HEK293 (cell line): ENCODE results near the gene TAS1R2.

Source experiments
- CTCF ChIA-PET: fragments of 350-600 bp; formaldehyde crosslinking; extraction: SDS; loops from one replicate; lab custom pipeline; 2021; ENCODE audit warnings: antibody characterized with exemption; lab: Yijun Ruan, JAX
- POLR2A ChIA-PET: fragments of 300-600 bp; formaldehyde crosslinking; extraction: SDS; loops from one replicate; lab custom pipeline; 2020; ENCODE audit warnings: antibody characterized with exemption, inconsistent platforms; lab: Yijun Ruan, JAX
- H3K27ac ChIP-seq: fragments of 200-500 bp; sonication (Bioruptor generic); 2 replicates; pipeline ENCODE4 v1.5.1; 2014; ENCODE audit warnings: low read depth, low read length, control low read depth, inconsistent platforms; ENCODE audit errors: extremely low read depth
- H3K36me3 ChIP-seq, 2 experiments: fragments of 200-500 bp in 1 of 2; sonication (Bioruptor generic) in 1 of 2; 1 replicate in 1 of 2; 2 replicates in 1 of 2; pipeline ENCODE4 v1.5.1; 2014 to 2017; ENCODE audit warnings: inconsistent platforms in 2 of 2, low read length in 2 of 2; ENCODE audit not compliant: control insufficient read depth in 2 of 2, insufficient read depth in 1 of 2
- H3K4me1 ChIP-seq: fragments of 200-500 bp; sonication (Bioruptor generic); 2 replicates; pipeline ENCODE4 v1.5.1; 2014; ENCODE audit warnings: mild to moderate bottlenecking, low read length, inconsistent platforms; ENCODE audit not compliant: control insufficient read depth, insufficient read depth
- H3K4me3 ChIP-seq: 2 replicates; pipeline ENCODE4 v1.5.1; 2011; ENCODE audit warnings: low read depth, mild to moderate bottlenecking, control low read depth, low read length, moderate library complexity
- H3K9me3 ChIP-seq: fragments of 200-500 bp; sonication (Bioruptor generic); 2 replicates; pipeline ENCODE4 v1.5.1; 2014; ENCODE audit warnings: low read depth, low read length, inconsistent platforms; ENCODE audit not compliant: control insufficient read depth, insufficient read depth
- BCL11B ChIP-seq: fragments of 450-650 bp; formaldehyde crosslinking; IDR thresholded peaks from 2 replicates; pipeline ENCODE4 v1.5.1; 2016; ENCODE audit warnings: low read depth, missing biosample characterization, missing genetic modification characterization
- GLI2 ChIP-seq: fragments of 450-650 bp; formaldehyde crosslinking; IDR thresholded peaks from 2 replicates; pipeline ENCODE4; 2017; ENCODE audit warnings: missing biosample characterization, missing genetic modification characterization, low read depth, borderline replicate concordance
- GLIS1 ChIP-seq: fragments of 450-650 bp; formaldehyde crosslinking; IDR thresholded peaks from 2 replicates; pipeline ENCODE4 v1.5.1; 2016; ENCODE audit warnings: missing biosample characterization, missing genetic modification characterization
- HOXC10 ChIP-seq: sonication (generic); formaldehyde crosslinking; IDR thresholded peaks from 2 replicates; pipeline ENCODE4 v1.8.1; 2023; ENCODE audit warnings: mild to moderate bottlenecking, missing genetic modification reagents
- OSR2 ChIP-seq: fragments of 450-650 bp; formaldehyde crosslinking; IDR thresholded peaks from 2 replicates; pipeline ENCODE4 v1.5.1; 2016; ENCODE audit warnings: missing biosample characterization, missing genetic modification characterization
- SCRT1 ChIP-seq: fragments of 450-650 bp; formaldehyde crosslinking; IDR thresholded peaks from 2 replicates; pipeline ENCODE4 v1.5.1; 2016; ENCODE audit warnings: missing biosample characterization, missing genetic modification characterization, borderline replicate concordance
- SCRT2 ChIP-seq: fragments of 450-650 bp; formaldehyde crosslinking; IDR thresholded peaks from 2 replicates; pipeline ENCODE4 v1.5.1; 2016; ENCODE audit warnings: missing biosample characterization, missing genetic modification characterization
- YY2 ChIP-seq: fragments of 450-650 bp; formaldehyde crosslinking; IDR thresholded peaks from 2 replicates; pipeline ENCODE4 v1.5.1; 2016; ENCODE audit warnings: missing biosample characterization, missing genetic modification characterization
- ZBTB1 ChIP-seq: fragments of 450-650 bp; formaldehyde crosslinking; IDR thresholded peaks from 2 replicates; pipeline ENCODE4 v1.5.1; 2016; ENCODE audit warnings: missing biosample characterization, missing genetic modification characterization
- ZBTB7A ChIP-seq: fragments of 450-650 bp; formaldehyde crosslinking; IDR thresholded peaks from 2 replicates; pipeline ENCODE4 v1.5.1; 2016; ENCODE audit warnings: low read depth, missing biosample characterization, missing genetic modification characterization
- ZIC2 ChIP-seq: fragments of 450-650 bp; formaldehyde crosslinking; IDR thresholded peaks from 2 replicates; pipeline ENCODE4 v1.5.1; 2016; ENCODE audit warnings: missing biosample characterization, missing genetic modification characterization
- ZNF112 ChIP-seq: fragments of 450-650 bp; formaldehyde crosslinking; IDR thresholded peaks from 2 replicates; pipeline ENCODE4 v1.5.0; 2017; ENCODE audit warnings: missing biosample characterization, missing genetic modification characterization
- ZNF133 ChIP-seq: fragments of 450-650 bp; formaldehyde crosslinking; IDR thresholded peaks from 2 replicates; pipeline ENCODE4 v1.5.1; 2016; ENCODE audit warnings: missing biosample characterization, missing genetic modification characterization
- ZNF138 ChIP-seq: fragments of 450-650 bp; formaldehyde crosslinking; IDR thresholded peaks from 2 replicates; pipeline ENCODE4 v1.5.1; 2016; ENCODE audit warnings: missing biosample characterization, missing genetic modification characterization, borderline replicate concordance
- ZNF146 ChIP-seq: fragments of 450-650 bp; formaldehyde crosslinking; IDR thresholded peaks from 2 replicates; pipeline ENCODE4 v1.5.1; 2016; ENCODE audit warnings: missing biosample characterization, missing genetic modification characterization
- ZNF16 ChIP-seq: fragments of 450-650 bp; formaldehyde crosslinking; IDR thresholded peaks from 2 replicates; pipeline ENCODE4 v1.5.1; 2016; ENCODE audit warnings: low read depth, missing biosample characterization, missing genetic modification characterization
- ZNF341 ChIP-seq: fragments of 450-650 bp; formaldehyde crosslinking; IDR thresholded peaks from 2 replicates; pipeline ENCODE4; 2016; ENCODE audit warnings: low read depth, missing biosample characterization, missing genetic modification characterization
- ZNF394 ChIP-seq: fragments of 450-650 bp; formaldehyde crosslinking; IDR thresholded peaks from 2 replicates; pipeline ENCODE4 v1.5.1; 2016; ENCODE audit warnings: missing biosample characterization, missing genetic modification characterization, mild to moderate bottlenecking, moderate library complexity, borderline replicate concordance
- ZNF514 ChIP-seq: fragments of 450-650 bp; formaldehyde crosslinking; IDR thresholded peaks from 2 replicates; pipeline ENCODE4 v1.5.1; 2016; ENCODE audit warnings: missing biosample characterization, missing genetic modification characterization
- ZNF610 ChIP-seq: fragments of 450-650 bp; formaldehyde crosslinking; IDR thresholded peaks from 2 replicates; pipeline ENCODE4 v1.5.1; 2016; ENCODE audit warnings: missing biosample characterization, missing genetic modification characterization, borderline replicate concordance
- ZNF660 ChIP-seq: fragments of 450-650 bp; IDR thresholded peaks from 2 replicates; pipeline ENCODE4 v1.5.1; 2018; ENCODE audit warnings: missing biosample characterization, mild to moderate bottlenecking, missing genetic modification characterization
- TF ChIP-seq, protein P1 (sequence below): fragments of 450-650 bp; formaldehyde crosslinking; IDR thresholded peaks from 2 replicates; pipeline ENCODE4 v1.5.1; 2016; ENCODE audit warnings: missing biosample characterization, missing genetic modification characterization
- TF ChIP-seq, protein P2 (sequence below): fragments of 450-650 bp; IDR thresholded peaks from 2 replicates; pipeline ENCODE4 v1.5.1; 2018; ENCODE audit warnings: missing biosample characterization, mild to moderate bottlenecking, missing genetic modification characterization
- TF ChIP-seq, protein P3 (sequence below): fragments of 450-650 bp; formaldehyde crosslinking; IDR thresholded peaks from 2 replicates; pipeline ENCODE4 v1.5.1; 2016; ENCODE audit warnings: missing biosample characterization, missing genetic modification characterization
- TF ChIP-seq, protein P4 (sequence below): fragments of 450-650 bp; formaldehyde crosslinking; IDR thresholded peaks from 2 replicates; pipeline ENCODE4 v1.5.1; 2016; ENCODE audit warnings: missing biosample characterization, missing genetic modification characterization

Gene TAS1R2

DNA sequence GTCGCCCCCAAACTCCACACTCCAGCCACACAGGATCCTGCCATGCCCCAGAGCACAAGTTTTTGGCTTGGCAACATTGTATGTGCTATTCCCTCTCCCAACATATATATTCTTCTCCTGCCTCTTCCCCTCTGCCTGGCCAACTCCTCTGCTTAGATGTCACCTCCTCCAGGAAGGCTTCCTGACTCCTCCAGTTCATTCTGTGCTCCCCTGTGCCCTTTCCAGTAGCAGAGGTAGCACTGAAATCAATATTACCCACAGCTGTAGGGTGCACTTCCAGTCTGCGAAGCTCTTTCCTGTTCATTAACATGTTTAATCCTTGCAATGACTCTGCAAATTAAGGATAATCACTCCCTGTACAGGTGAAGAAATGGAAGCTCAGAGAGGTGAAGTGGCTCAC is 21.7 kb upstream of the TAS1R2 start (continued):
- TF ChIP-seq HOXC10 (CRISPR knock-in tag) (no peak), GLI2 (no peak), ZNF146 (tag by site-specific recombination) (no peak), ZNF514 (tag by site-specific recombination) (no peak), ZBTB7A (tag by site-specific recombination) (no peak), ZNF112 (no peak)
- TF ChIP-seq, protein P1, sequence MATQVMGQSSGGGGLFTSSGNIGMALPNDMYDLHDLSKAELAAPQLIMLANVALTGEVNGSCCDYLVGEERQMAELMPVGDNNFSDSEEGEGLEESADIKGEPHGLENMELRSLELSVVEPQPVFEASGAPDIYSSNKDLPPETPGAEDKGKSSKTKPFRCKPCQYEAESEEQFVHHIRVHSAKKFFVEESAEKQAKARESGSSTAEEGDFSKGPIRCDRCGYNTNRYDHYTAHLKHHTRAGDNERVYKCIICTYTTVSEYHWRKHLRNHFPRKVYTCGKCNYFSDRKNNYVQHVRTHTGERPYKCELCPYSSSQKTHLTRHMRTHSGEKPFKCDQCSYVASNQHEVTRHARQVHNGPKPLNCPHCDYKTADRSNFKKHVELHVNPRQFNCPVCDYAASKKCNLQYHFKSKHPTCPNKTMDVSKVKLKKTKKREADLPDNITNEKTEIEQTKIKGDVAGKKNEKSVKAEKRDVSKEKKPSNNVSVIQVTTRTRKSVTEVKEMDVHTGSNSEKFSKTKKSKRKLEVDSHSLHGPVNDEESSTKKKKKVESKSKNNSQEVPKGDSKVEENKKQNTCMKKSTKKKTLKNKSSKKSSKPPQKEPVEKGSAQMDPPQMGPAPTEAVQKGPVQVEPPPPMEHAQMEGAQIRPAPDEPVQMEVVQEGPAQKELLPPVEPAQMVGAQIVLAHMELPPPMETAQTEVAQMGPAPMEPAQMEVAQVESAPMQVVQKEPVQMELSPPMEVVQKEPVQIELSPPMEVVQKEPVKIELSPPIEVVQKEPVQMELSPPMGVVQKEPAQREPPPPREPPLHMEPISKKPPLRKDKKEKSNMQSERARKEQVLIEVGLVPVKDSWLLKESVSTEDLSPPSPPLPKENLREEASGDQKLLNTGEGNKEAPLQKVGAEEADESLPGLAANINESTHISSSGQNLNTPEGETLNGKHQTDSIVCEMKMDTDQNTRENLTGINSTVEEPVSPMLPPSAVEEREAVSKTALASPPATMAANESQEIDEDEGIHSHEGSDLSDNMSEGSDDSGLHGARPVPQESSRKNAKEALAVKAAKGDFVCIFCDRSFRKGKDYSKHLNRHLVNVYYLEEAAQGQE (tag by site-specific recombination), result no peak

DNA sequence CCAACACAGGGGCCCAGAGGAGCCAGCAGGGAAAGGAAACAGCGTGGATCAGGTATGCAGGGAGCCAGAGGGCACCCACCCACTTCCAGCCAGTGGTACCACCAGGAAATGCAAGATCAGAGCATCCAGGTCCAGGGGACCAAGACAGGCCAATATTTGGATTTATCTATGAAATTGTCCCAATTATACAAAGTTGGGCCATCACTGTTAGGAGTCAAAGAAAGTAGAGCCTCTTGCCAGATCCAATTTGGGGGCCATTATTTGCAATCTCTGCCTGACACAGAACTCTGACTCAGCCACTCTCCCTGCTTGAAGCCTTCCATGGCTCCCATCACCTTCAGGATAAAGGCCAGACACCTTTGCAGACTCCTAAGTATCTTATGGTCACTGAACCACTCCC is 21.1 kb upstream of the TAS1R2 start:
- peaks cover 0 to 7% of the 10 kb centered on the region in 2 experiments; a peak in 1 of 3 replicates for H3K36me3 ChIP-seq
- CTCF ChIA-PET, result interaction anchor here (0.6 to 1.3 kb wide), 3 partner anchors 23 to 283 kb away, joined by 3 read pairs; no protein-coding TSS in a partner anchor
- TF ChIP-seq, protein P2, sequence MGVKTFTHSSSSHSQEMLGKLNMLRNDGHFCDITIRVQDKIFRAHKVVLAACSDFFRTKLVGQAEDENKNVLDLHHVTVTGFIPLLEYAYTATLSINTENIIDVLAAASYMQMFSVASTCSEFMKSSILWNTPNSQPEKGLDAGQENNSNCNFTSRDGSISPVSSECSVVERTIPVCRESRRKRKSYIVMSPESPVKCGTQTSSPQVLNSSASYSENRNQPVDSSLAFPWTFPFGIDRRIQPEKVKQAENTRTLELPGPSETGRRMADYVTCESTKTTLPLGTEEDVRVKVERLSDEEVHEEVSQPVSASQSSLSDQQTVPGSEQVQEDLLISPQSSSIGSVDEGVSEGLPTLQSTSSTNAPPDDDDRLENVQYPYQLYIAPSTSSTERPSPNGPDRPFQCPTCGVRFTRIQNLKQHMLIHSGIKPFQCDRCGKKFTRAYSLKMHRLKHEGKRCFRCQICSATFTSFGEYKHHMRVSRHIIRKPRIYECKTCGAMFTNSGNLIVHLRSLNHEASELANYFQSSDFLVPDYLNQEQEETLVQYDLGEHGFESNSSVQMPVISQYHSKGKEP (tag by site-specific recombination), result no peak
- TF ChIP-seq YY2 (tag by site-specific recombination) (no peak), ZNF133 (tag by site-specific recombination) (peak; percentile 92), ZIC2 (tag by site-specific recombination) (no peak), ZNF16 (tag by site-specific recombination) (peak; percentile 69), ZNF341 (tag by site-specific recombination) (no peak)
- TF ChIP-seq, protein P3, sequence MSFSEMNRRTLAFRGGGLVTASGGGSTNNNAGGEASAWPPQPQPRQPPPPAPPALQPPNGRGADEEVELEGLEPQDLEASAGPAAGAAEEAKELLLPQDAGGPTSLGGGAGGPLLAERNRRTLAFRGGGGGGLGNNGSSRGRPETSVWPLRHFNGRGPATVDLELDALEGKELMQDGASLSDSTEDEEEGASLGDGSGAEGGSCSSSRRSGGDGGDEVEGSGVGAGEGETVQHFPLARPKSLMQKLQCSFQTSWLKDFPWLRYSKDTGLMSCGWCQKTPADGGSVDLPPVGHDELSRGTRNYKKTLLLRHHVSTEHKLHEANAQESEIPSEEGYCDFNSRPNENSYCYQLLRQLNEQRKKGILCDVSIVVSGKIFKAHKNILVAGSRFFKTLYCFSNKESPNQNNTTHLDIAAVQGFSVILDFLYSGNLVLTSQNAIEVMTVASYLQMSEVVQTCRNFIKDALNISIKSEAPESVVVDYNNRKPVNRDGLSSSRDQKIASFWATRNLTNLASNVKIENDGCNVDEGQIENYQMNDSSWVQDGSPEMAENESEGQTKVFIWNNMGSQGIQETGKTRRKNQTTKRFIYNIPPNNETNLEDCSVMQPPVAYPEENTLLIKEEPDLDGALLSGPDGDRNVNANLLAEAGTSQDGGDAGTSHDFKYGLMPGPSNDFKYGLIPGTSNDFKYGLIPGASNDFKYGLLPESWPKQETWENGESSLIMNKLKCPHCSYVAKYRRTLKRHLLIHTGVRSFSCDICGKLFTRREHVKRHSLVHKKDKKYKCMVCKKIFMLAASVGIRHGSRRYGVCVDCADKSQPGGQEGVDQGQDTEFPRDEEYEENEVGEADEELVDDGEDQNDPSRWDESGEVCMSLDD (tag by site-specific recombination), result no peak
- no peak overlapping the region for H3K27ac ChIP-seq
- POLR2A ChIA-PET, result no interaction called here
- H3K9me3 ChIP-seq, result no peaks in the 10 kb centered on the region
- H3K4me1 ChIP-seq, result 0 out of 2 replicates have a peak, but pooled peaks cover 2% of the 10 kb centered on the region
- no peak overlapping the region for H3K4me3 ChIP-seq

DNA sequence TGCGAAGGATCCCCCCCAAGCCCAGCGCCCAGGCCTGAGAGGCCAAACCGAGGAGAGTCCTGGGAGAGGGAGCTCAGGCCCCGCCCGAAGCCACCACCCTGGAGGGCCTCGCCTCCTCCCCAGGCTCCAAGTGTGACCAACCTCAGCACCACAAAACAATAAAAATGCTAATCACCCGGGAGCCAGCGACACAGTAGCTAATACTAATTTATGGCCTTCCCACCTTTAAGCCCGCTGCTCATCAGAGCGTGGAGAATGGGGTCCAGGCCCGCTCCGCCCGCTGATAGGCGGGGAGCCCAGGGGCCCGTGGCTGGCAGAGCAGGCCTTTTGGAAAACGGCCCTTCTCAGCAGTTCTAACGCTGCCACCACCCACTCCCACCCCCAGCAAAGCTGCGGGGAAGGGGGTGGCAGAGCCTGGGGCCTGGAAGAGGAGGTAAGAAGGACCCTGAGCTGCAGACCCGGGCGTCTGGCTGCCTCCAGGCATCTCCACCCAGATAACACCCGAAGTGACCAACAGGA is 20.4 kb upstream of the TAS1R2 start:
- H3K4me3 ChIP-seq, result no peak overlapping the region
- POLR2A ChIA-PET, result no interaction called here
- CTCF ChIA-PET, result interaction anchor here (0.8 kb wide), 1 partner anchor 283 kb away, joined by 5 read pairs; no protein-coding TSS in a partner anchor
- H3K4me1 ChIP-seq, result 0 out of 2 replicates have a peak, but pooled peaks cover 2% of the 10 kb centered on the region
- H3K9me3 ChIP-seq, result no peaks in the 10 kb centered on the region
- H3K36me3 ChIP-seq, result peaks cover 0 to 7% of the 10 kb centered on the region in 2 experiments; a peak in 1 of 3 replicates
- H3K27ac ChIP-seq, result no peak overlapping the region
- TF ChIP-seq SCRT2 (no peak), ZBTB1 (tag by site-specific recombination) (no peak), SCRT1 (tag by site-specific recombination) (no peak), ZNF660 (tag by site-specific recombination) (no peak), ZNF394 (no peak), BCL11B (tag by site-specific recombination) (no peak), GLIS1 (tag by site-specific recombination) (peak; percentile 86), ZNF138 (no peak), ZNF341 (tag by site-specific recombination) (peak; percentile 26), OSR2 (tag by site-specific recombination) (peak; percentile 81), ZNF610 (no peak)
- TF ChIP-seq, protein P4, sequence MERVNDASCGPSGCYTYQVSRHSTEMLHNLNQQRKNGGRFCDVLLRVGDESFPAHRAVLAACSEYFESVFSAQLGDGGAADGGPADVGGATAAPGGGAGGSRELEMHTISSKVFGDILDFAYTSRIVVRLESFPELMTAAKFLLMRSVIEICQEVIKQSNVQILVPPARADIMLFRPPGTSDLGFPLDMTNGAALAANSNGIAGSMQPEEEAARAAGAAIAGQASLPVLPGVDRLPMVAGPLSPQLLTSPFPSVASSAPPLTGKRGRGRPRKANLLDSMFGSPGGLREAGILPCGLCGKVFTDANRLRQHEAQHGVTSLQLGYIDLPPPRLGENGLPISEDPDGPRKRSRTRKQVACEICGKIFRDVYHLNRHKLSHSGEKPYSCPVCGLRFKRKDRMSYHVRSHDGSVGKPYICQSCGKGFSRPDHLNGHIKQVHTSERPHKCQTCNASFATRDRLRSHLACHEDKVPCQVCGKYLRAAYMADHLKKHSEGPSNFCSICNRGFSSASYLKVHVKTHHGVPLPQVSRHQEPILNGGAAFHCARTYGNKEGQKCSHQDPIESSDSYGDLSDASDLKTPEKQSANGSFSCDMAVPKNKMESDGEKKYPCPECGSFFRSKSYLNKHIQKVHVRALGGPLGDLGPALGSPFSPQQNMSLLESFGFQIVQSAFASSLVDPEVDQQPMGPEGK (tag by site-specific recombination), result peak; percentile 58
